GM23338 (cell line): Measurements from ENCODE around the gene RNF212B.

Experiments used
- EZH2 ChIP-seq: fragments of 200-600 bp; sonication (generic); IDR thresholded peaks from one replicate; pipeline ENCODE4 v1.8.0; 2017; ENCODE audit warnings: antibody characterized with exemption, mild to moderate bottlenecking, low read depth; ENCODE audit not compliant: unreplicated experiment
- POLR2AphosphoS5 ChIP-seq: IDR thresholded peaks from 2 replicates; pipeline ENCODE4 v1.6.1; 2016; ENCODE audit warnings: antibody characterized with exemption, low read depth
- TF ChIP-seq, protein P1 (sequence below), 2 experiments: fragments of 200-600 bp in 1 of 2; sonication (generic) in 1 of 2; conservative IDR thresholded peaks; 2 replicates each; pipeline versions ENCODE4 v1.5.1 to v1.6.1; 2016 to 2017; ENCODE audit warnings: antibody characterized with exemption in 2 of 2, low read depth in 2 of 2, mild to moderate bottlenecking in 2 of 2, moderate library complexity in 1 of 2
- TF ChIP-seq, protein P2 (sequence below): IDR thresholded peaks from one replicate; pipeline ENCODE4 v1.6.1; 2018; ENCODE audit warnings: antibody characterized with exemption; ENCODE audit not compliant: unreplicated experiment

GRCh38 chr14:23321572-23322547, 84.1 kb downstream of the RNF212B start:
- TF ChIP-seq, protein P1, sequence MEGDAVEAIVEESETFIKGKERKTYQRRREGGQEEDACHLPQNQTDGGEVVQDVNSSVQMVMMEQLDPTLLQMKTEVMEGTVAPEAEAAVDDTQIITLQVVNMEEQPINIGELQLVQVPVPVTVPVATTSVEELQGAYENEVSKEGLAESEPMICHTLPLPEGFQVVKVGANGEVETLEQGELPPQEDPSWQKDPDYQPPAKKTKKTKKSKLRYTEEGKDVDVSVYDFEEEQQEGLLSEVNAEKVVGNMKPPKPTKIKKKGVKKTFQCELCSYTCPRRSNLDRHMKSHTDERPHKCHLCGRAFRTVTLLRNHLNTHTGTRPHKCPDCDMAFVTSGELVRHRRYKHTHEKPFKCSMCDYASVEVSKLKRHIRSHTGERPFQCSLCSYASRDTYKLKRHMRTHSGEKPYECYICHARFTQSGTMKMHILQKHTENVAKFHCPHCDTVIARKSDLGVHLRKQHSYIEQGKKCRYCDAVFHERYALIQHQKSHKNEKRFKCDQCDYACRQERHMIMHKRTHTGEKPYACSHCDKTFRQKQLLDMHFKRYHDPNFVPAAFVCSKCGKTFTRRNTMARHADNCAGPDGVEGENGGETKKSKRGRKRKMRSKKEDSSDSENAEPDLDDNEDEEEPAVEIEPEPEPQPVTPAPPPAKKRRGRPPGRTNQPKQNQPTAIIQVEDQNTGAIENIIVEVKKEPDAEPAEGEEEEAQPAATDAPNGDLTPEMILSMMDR (conservative IDR thresholded peaks at IDR 0.05; ENCODE audit: low read depth in 2 of 2) = no peak
- TF ChIP-seq EZH2 = no peak
- TF ChIP-seq, protein P2, sequence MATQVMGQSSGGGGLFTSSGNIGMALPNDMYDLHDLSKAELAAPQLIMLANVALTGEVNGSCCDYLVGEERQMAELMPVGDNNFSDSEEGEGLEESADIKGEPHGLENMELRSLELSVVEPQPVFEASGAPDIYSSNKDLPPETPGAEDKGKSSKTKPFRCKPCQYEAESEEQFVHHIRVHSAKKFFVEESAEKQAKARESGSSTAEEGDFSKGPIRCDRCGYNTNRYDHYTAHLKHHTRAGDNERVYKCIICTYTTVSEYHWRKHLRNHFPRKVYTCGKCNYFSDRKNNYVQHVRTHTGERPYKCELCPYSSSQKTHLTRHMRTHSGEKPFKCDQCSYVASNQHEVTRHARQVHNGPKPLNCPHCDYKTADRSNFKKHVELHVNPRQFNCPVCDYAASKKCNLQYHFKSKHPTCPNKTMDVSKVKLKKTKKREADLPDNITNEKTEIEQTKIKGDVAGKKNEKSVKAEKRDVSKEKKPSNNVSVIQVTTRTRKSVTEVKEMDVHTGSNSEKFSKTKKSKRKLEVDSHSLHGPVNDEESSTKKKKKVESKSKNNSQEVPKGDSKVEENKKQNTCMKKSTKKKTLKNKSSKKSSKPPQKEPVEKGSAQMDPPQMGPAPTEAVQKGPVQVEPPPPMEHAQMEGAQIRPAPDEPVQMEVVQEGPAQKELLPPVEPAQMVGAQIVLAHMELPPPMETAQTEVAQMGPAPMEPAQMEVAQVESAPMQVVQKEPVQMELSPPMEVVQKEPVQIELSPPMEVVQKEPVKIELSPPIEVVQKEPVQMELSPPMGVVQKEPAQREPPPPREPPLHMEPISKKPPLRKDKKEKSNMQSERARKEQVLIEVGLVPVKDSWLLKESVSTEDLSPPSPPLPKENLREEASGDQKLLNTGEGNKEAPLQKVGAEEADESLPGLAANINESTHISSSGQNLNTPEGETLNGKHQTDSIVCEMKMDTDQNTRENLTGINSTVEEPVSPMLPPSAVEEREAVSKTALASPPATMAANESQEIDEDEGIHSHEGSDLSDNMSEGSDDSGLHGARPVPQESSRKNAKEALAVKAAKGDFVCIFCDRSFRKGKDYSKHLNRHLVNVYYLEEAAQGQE = no peak
- TF ChIP-seq POLR2AphosphoS5 = no peak
